H1 (cell line): Measurements from ENCODE around the gene SEZ6L. TPM values are rescaled to one million over a fixed set of nuclear protein-coding genes. Genes with fewer than 3 reads are reported as not detected.

Source experiments
- CTCF ChIA-PET: fragments of 300-600 bp; sonication (Branson Sonifier 250); formaldehyde crosslinking; loops from one replicate; lab custom pipeline; 2021; ENCODE audit not compliant: partially characterized antibody; lab: Charles Lee
- POLR2A ChIA-PET: fragments of 300-600 bp; sonication (Branson Sonifier 250); formaldehyde crosslinking; loops from one replicate; lab custom pipeline; 2021; ENCODE audit warnings: inconsistent platforms; ENCODE audit not compliant: partially characterized antibody; lab: Charles Lee
- DNase-seq, 2 experiments: peaks; one replicate each; pipeline versions ENCODE4 v3.0.0 to v3.0.0-alpha.2; 2010 to 2022; ENCODE audit warnings: low spot score in 2 of 2, low read depth in 1 of 2, mixed read lengths in 1 of 2
- FAIRE-seq: peaks from 2 replicates; lab custom pipeline; 2011; peaks lifted over from hg19 to GRCh38; lab: Jason Lieb, UNC
- H2AFZ ChIP-seq: 2 replicates; pipeline ENCODE4 v1.8.1; 2012; ENCODE audit warnings: low read length, inconsistent platforms
- H2AK5ac ChIP-seq: 2 replicates; pipeline ENCODE4 v1.6.1; 2013; ENCODE audit warnings: low read depth, low read length
- H2BK120ac ChIP-seq: replicated peaks from 2 replicates; pipeline ENCODE3; 2013; ENCODE audit warnings: low read depth, low read length, inconsistent platforms
- H2BK12ac ChIP-seq: 2 replicates; pipeline ENCODE4 v1.6.1; 2013; ENCODE audit warnings: low read depth, low read length
- H2BK15ac ChIP-seq: 2 replicates; pipeline ENCODE4 v1.6.1; 2013; ENCODE audit warnings: low read length
- H2BK20ac ChIP-seq: 2 replicates; pipeline ENCODE4 v1.6.1; 2013; ENCODE audit warnings: low read length
- H2BK5ac ChIP-seq: 2 replicates; pipeline ENCODE4 v1.6.1; 2013; ENCODE audit warnings: low read depth, low read length
- H3K14ac ChIP-seq: 2 replicates; pipeline ENCODE4 v1.6.1; 2013; ENCODE audit warnings: inconsistent platforms; ENCODE audit not compliant: insufficient read length
- H3K18ac ChIP-seq: 2 replicates; pipeline ENCODE4 v1.6.1; 2013; ENCODE audit warnings: low read length; ENCODE audit errors: extremely low read depth
- H3K23ac ChIP-seq: 2 replicates; pipeline ENCODE4 v1.6.1; 2013; ENCODE audit warnings: inconsistent platforms; ENCODE audit not compliant: insufficient read length
- H3K23me2 ChIP-seq: 2 replicates; pipeline ENCODE4 v1.6.1; 2013; ENCODE audit warnings: low read depth, low read length
- H3K27ac ChIP-seq: 2 replicates; pipeline ENCODE4 v1.6.1; 2011; ENCODE audit warnings: low read depth, low read length, inconsistent platforms
- H3K27me3 ChIP-seq, 4 experiments: replicated peaks in 1 of 4; 1 replicate in 1 of 4; 2 replicates in 3 of 4; pipeline versions ENCODE4 v1.6.1 to v1.8.1; 2011 to 2013; ENCODE audit warnings: low read length in 3 of 4, mild to moderate bottlenecking in 3 of 4, inconsistent platforms in 2 of 4, mixed read lengths in 2 of 4, moderate library complexity in 1 of 4; ENCODE audit not compliant: control insufficient read depth in 3 of 4, insufficient read depth in 3 of 4; ENCODE audit errors: extremely low read depth in 1 of 4
- H3K36me3 ChIP-seq, 4 experiments: 2 replicates each; pipeline versions ENCODE4 v1.6.1 to v1.8.1; 2011 to 2013; ENCODE audit warnings: mild to moderate bottlenecking in 4 of 4, low read length in 3 of 4, moderate library complexity in 2 of 4, control low read depth in 1 of 4, inconsistent platforms in 1 of 4; ENCODE audit not compliant: insufficient read depth in 4 of 4, control insufficient read depth in 2 of 4
- H3K4ac ChIP-seq: replicated peaks from 2 replicates; pipeline ENCODE3; 2013; ENCODE audit warnings: low read length, low read depth, mixed read lengths, inconsistent platforms; ENCODE audit not compliant: insufficient read length
- H3K4me1 ChIP-seq, 4 experiments: replicated peaks in 1 of 4; 1 replicate in 1 of 4; 2 replicates in 3 of 4; pipeline versions ENCODE4 v1.6.1 to v1.8.1; 2011 to 2013; ENCODE audit warnings: low read length in 3 of 4, inconsistent platforms in 2 of 4, mixed read lengths in 1 of 4; ENCODE audit not compliant: insufficient read depth in 4 of 4, control insufficient read depth in 3 of 4
- H3K4me2 ChIP-seq, 2 experiments: 2 replicates each; pipeline versions ENCODE4 v1.6.1 to v1.8.1; 2011 to 2013; ENCODE audit warnings: low read depth in 2 of 2, low read length in 2 of 2, control low read depth in 1 of 2, inconsistent platforms in 1 of 2, mild to moderate bottlenecking in 1 of 2; ENCODE audit not compliant: insufficient read depth in 1 of 2
- H3K4me3 ChIP-seq, 4 experiments: fragments of 200-600, 300-600 bp in 1 of 4; sonication (generic), shearing (Covaris generic), sonication (Bioruptor Twin) in 1 of 4; 2 replicates each; pipeline versions ENCODE4 v1.5.1 to v1.8.1; 2011 to 2016; ENCODE audit warnings: low read length in 4 of 4, low read depth in 3 of 4, control low read depth in 2 of 4, inconsistent platforms in 2 of 4, mild to moderate bottlenecking in 2 of 4, mixed read lengths in 1 of 4, moderate library complexity in 1 of 4; ENCODE audit not compliant: insufficient read depth in 2 of 4; ENCODE audit errors: extremely low read depth in 1 of 4
- H3K56ac ChIP-seq: replicated peaks from 2 replicates; pipeline ENCODE3; 2013; ENCODE audit warnings: low read depth, mild to moderate bottlenecking, mixed read lengths, low read length, inconsistent platforms; ENCODE audit not compliant: insufficient read length
- H3K79me1 ChIP-seq: 2 replicates; pipeline ENCODE4 v1.6.1; 2013; ENCODE audit warnings: low read depth, low read length, control low read depth
- H3K79me2 ChIP-seq, 2 experiments: 2 replicates each; pipeline versions ENCODE4 v1.6.1 to v1.8.1; 2012 to 2013; ENCODE audit warnings: low read length in 2 of 2, mild to moderate bottlenecking in 2 of 2, inconsistent platforms in 1 of 2; ENCODE audit not compliant: insufficient read depth in 2 of 2, control insufficient read depth in 1 of 2
- H3K9ac ChIP-seq, 4 experiments: replicated peaks in 1 of 4; 1 replicate in 1 of 4; 2 replicates in 3 of 4; pipeline versions ENCODE4 v1.6.1 to v1.8.1; 2011 to 2013; ENCODE audit warnings: low read depth in 3 of 4, low read length in 3 of 4, control low read depth in 2 of 4, mild to moderate bottlenecking in 2 of 4, moderate library complexity in 2 of 4, inconsistent platforms in 1 of 4; ENCODE audit errors: extremely low read depth in 1 of 4
- H3K9me3 ChIP-seq, 2 experiments: 2 replicates each; pipeline versions ENCODE4 v1.6.1 to v1.8.1; 2012 to 2013; ENCODE audit warnings: mild to moderate bottlenecking in 2 of 2, moderate library complexity in 2 of 2, control low read depth in 1 of 2, inconsistent platforms in 1 of 2, low read depth in 1 of 2, low read length in 1 of 2, mixed read lengths in 1 of 2; ENCODE audit not compliant: insufficient read depth in 2 of 2
- H4K20me1 ChIP-seq, 2 experiments: replicated peaks in 1 of 2; 2 replicates each; pipeline versions ENCODE3 to v1.8.1; 2011 to 2013; ENCODE audit warnings: inconsistent platforms in 2 of 2, low read length in 2 of 2, mild to moderate bottlenecking in 1 of 2; ENCODE audit not compliant: insufficient read depth in 2 of 2, control insufficient read depth in 1 of 2
- H4K5ac ChIP-seq: 2 replicates; pipeline ENCODE4 v1.6.1; 2013; ENCODE audit warnings: low read length, low read depth, mixed read lengths, inconsistent platforms; ENCODE audit not compliant: insufficient read length
- H4K8ac ChIP-seq: 2 replicates; pipeline ENCODE4 v1.8.0; 2013; ENCODE audit warnings: mild to moderate bottlenecking, moderate library complexity, low read length, inconsistent platforms; ENCODE audit not compliant: insufficient read depth; ENCODE audit errors: extremely low read depth
- H4K91ac ChIP-seq: replicated peaks from 2 replicates; pipeline ENCODE3; 2013; ENCODE audit warnings: low read length, mixed read lengths, inconsistent platforms; ENCODE audit not compliant: insufficient read length
- ASH2L ChIP-seq: fragments of 200-600, 300-600 bp; sonication (generic); IDR thresholded peaks from one replicate; pipeline ENCODE4 v1.7.1; 2017; ENCODE audit warnings: low read length
- BCL11A ChIP-seq, 2 experiments: IDR thresholded peaks; one replicate each; pipeline ENCODE4 v1.6.1; 2011; ENCODE audit warnings: low read depth in 2 of 2, low read length in 2 of 2, mild to moderate bottlenecking in 2 of 2
- EGR1 ChIP-seq: IDR thresholded peaks from 2 replicates; pipeline ENCODE4 v1.6.1; 2011; ENCODE audit warnings: low read depth, low read length, borderline replicate concordance
- HDAC2 ChIP-seq, 2 experiments: fragments of 300-600 bp in 1 of 2; sonication (generic) in 1 of 2; IDR thresholded peaks; 2 replicates each; pipeline ENCODE4 v1.6.1; 2011 to 2012; ENCODE audit warnings: low read depth in 2 of 2, low read length in 2 of 2, mild to moderate bottlenecking in 2 of 2, moderate library complexity in 2 of 2, borderline replicate concordance in 1 of 2, inconsistent platforms in 1 of 2
- JUND ChIP-seq: IDR thresholded peaks from 2 replicates; pipeline ENCODE4 v1.6.1; 2011; ENCODE audit warnings: mild to moderate bottlenecking, improper control_type of control experiment, low read length
- KDM5A ChIP-seq: fragments of 200-600 bp; IDR thresholded peaks from 2 replicates; pipeline ENCODE4 v1.7.1; 2012; ENCODE audit warnings: mild to moderate bottlenecking, low read length, inconsistent platforms, mixed read lengths
- POLR2A ChIP-seq, 2 experiments: IDR thresholded peaks; 1 replicate in 1 of 2; 2 replicates in 1 of 2; pipeline ENCODE4 v1.6.1; 2011; ENCODE audit warnings: low read depth in 2 of 2, low read length in 2 of 2, mild to moderate bottlenecking in 2 of 2; ENCODE audit errors: control extremely low read depth in 1 of 2
- RFX5 ChIP-seq: IDR thresholded peaks from 2 replicates; pipeline ENCODE4 v1.6.1; 2011; ENCODE audit warnings: low read depth, low read length, improper control_type of control experiment, borderline replicate concordance
- SIN3A ChIP-seq, 2 experiments: IDR thresholded peaks in 1 of 2; conservative IDR thresholded peaks in 1 of 2; 2 replicates each; pipeline ENCODE4 v1.6.1; 2011 to 2012; ENCODE audit warnings: low read length in 2 of 2, improper control_type of control experiment in 1 of 2, low read depth in 1 of 2, mild to moderate bottlenecking in 1 of 2
- TAF1 ChIP-seq: IDR thresholded peaks from 2 replicates; pipeline ENCODE4 v1.6.1; 2011; ENCODE audit warnings: mild to moderate bottlenecking, low read depth, low read length
- WGBS, 2 experiments: shearing (Covaris generic) in 1 of 2; methylation state at CpG; one replicate each; pipeline versions ENCODE4 v1.1.6 to v1.1.7; 2013 to 2015; ENCODE audit warnings: low lambda C conversion rate in 2 of 2, mixed read lengths in 2 of 2, inconsistent platforms in 1 of 2, low coverage in 1 of 2, missing lambda C conversion rate in 1 of 2; ENCODE audit not compliant: insufficient replicate concordance in 2 of 2, insufficient coverage in 1 of 2, insufficient read length in 1 of 2; ENCODE audit errors: extremely low coverage in 1 of 2, missing lambda C conversion rate in 1 of 2; 5-methylcytosine and 5-hydroxymethylcytosine counted together
- polyA plus RNA-seq, 7 experiments: library from polyadenylated mRNA; depleted of rRNA in 3 of 7; stranded (reverse) in 5 of 7; unstranded in 2 of 7; fragments of >200 nt in 5 of 7; fragments of 200-250 nt in 2 of 7; gene quantifications; 1 replicate in 5 of 7; 2 replicates in 1 of 7; 4 replicates in 1 of 7; pipeline versions ENCODE4 v1.2.1 to v1.2.3, GENCODE V29; 2011 to 2013; ENCODE audit warnings: missing spikeins in 2 of 7, mixed read lengths in 2 of 7
- total RNA-seq: library from RNA; stranded (reverse); fragmentation: NEBNext Ultra II Directional; extraction: Animal tissue kit (Norgen Biotek cat#: 25700); gene quantifications from 2 replicates; pipeline ENCODE4 v1.2.1, GENCODE V29; 2021

SEZ6L gene
- total and polyA plus RNA-seq, 2 of the 8 experiments (the other 6 are each of a cell fraction or from before 2014, with no cell fraction given) = 0.06 to 0.33 TPM

DNA sequence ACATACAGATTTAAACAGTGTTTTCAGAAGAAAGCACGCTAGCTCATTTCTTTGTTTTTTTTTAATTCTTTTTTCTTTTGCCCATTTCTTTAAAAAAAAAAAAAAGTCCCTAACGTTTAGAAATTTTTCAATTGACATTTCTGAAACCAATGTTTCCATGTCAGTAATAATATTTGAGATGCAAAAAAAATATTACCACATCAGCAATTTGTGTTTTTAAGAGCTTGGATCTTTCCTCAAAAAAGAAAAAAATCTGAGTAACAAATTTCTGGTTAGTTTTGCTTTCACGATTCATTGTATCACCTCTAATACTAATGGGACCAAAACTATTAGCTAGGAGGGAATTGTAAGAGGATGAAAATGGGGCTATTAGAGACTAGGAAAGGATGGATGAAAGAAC, 219.9 kb downstream of the SEZ6L start:
- H3K4ac ChIP-seq = no peak overlapping the region
- 71% methylated on average over 3 of the region's 3 CpGs; no CpG with 5 or more reads in 1 of the 2 experiments for WGBS, 2 experiments
- H4K5ac ChIP-seq = no peak overlapping the region
- no peaks in the 10 kb centered on the region for H3K27me3 ChIP-seq
- no peak overlapping the region for H3K23ac ChIP-seq
- no peaks in the 10 kb centered on the region for H3K79me2 ChIP-seq
- H4K91ac ChIP-seq = no peak overlapping the region
- POLR2A ChIA-PET = no interaction called here
- no peaks in the 10 kb centered on the region for H3K79me1 ChIP-seq
- no peak overlapping the region for H3K14ac ChIP-seq
- CTCF ChIA-PET = interaction anchor here (0.6 to 2.3 kb wide), 7 partner anchors 9 to 625 kb away, joined by 3 to 11 read pairs (median 4); no protein-coding TSS in a partner anchor
- H2AFZ ChIP-seq = no peak overlapping the region
- no peak for DNase-seq
- TF ChIP-seq RFX5 = no peak
- TF ChIP-seq HDAC2 (IDR thresholded peaks at IDR 0.05; ENCODE audit: borderline replicate concordance in 1 of 2, low read depth in 2 of 2, low read length in 2 of 2) = no peak
- no peak for TF ChIP-seq SIN3A (conservative IDR thresholded peaks at IDR 0.05 in 1 of 2, IDR thresholded peaks at IDR 0.05 in 1 of 2; ENCODE audit: low read depth in 1 of 2, low read length in 2 of 2)
- no peak for TF ChIP-seq TAF1
- TF ChIP-seq KDM5A = no peak
- no peak for TF ChIP-seq POLR2A (IDR thresholded peaks at IDR 0.05; ENCODE audit: control extremely low read depth in 1 of 2, low read depth in 2 of 2, low read length in 2 of 2)
- no peak for TF ChIP-seq ASH2L
- TF ChIP-seq EGR1 = no peak
- no peak for TF ChIP-seq BCL11A (IDR thresholded peaks at IDR 0.05; ENCODE audit: low read depth in 2 of 2, low read length in 2 of 2)
- TF ChIP-seq JUND = no peak
- H3K4me1 ChIP-seq = peaks cover 0 to 5% (median 0%) of the 10 kb centered on the region in 4 experiments; a peak in 2 of 7 replicates
- H2AK5ac ChIP-seq = no peak overlapping the region
- H4K8ac ChIP-seq = no peak overlapping the region
- H2BK12ac ChIP-seq = no peak overlapping the region
- H3K4me3 ChIP-seq = no peak overlapping the region
- no peaks in the 10 kb centered on the region for H3K36me3 ChIP-seq
- no peak overlapping the region for H2BK120ac ChIP-seq
- H3K56ac ChIP-seq = no peak overlapping the region
- no peak overlapping the region for H3K18ac ChIP-seq
- no peak overlapping the region for H3K27ac ChIP-seq
- no peaks in the 10 kb centered on the region for H3K9me3 ChIP-seq
- H4K20me1 ChIP-seq = no peaks in the 10 kb centered on the region
- H3K23me2 ChIP-seq = no peaks in the 10 kb centered on the region
- H3K9ac ChIP-seq = no peak overlapping the region
- H2BK5ac ChIP-seq = no peak overlapping the region
- no peak overlapping the region for H3K4me2 ChIP-seq
- H2BK15ac ChIP-seq = no peak overlapping the region
- no peak overlapping the region for H2BK20ac ChIP-seq
- FAIRE-seq = no peak
